CD4-positive, alpha-beta T cell (primary cell): ENCODE results near the gene ANAPC4. TPM values are rescaled to one million over a fixed set of nuclear protein-coding genes. Genes with fewer than 3 reads are reported as not detected.

Experiments used
- ATAC-seq: fragments of 200-7000 bp; cut with Tn5 transposase; one replicate; pipeline ENCODE4 v1.10.0; 2022; ENCODE audit warnings: mild to moderate bottlenecking; ENCODE audit not compliant: poor library complexity
- CTCF ChIA-PET: fragments of 350-600 bp; sonication (Branson Sonifier 250); formaldehyde crosslinking; loops from one replicate; lab custom pipeline; 2021; ENCODE audit warnings: antibody characterized with exemption, inconsistent platforms; lab: Charles Lee
- POLR2A ChIA-PET: fragments of 350-600 bp; sonication (Branson Sonifier 250); formaldehyde crosslinking; loops from one replicate; lab custom pipeline; 2021; ENCODE audit warnings: antibody characterized with exemption, inconsistent platforms; lab: Charles Lee
- DNase-seq, 14 experiments: peaks; one replicate each; pipeline ENCODE4 v3.0.0-alpha.2; 2013 to 2020; ENCODE audit warnings: mixed read lengths in 2 of 14
- H3K27ac ChIP-seq, 2 donors: one replicate each; pipeline versions ENCODE4 v1.5.1 to v1.7.0; 2013; ENCODE audit warnings: low read length in 2 of 2, low read depth in 1 of 2, mild to moderate bottlenecking in 1 of 2
- H3K27me3 ChIP-seq, 2 experiments: 1 replicate in 1 of 2; 2 replicates in 1 of 2; pipeline versions ENCODE4 v1.6.1 to v1.7.0; 2013; ENCODE audit warnings: low read length in 2 of 2, control low read depth in 1 of 2, mild to moderate bottlenecking in 1 of 2, moderate library complexity in 1 of 2; ENCODE audit not compliant: insufficient read depth in 2 of 2, control insufficient read depth in 1 of 2
- H3K36me3 ChIP-seq: one replicate; pipeline ENCODE4 v1.6.1; 2013; ENCODE audit warnings: low read length, control low read depth; ENCODE audit not compliant: insufficient read depth
- H3K4me1 ChIP-seq: one replicate; pipeline ENCODE4 v1.6.1; 2013; ENCODE audit warnings: low read length, control low read depth; ENCODE audit not compliant: insufficient read depth
- H3K4me3 ChIP-seq: one replicate; pipeline ENCODE4 v1.5.1; 2013; ENCODE audit warnings: mild to moderate bottlenecking, low read length, moderate library complexity
- H3K9me3 ChIP-seq, 2 experiments: 1 replicate in 1 of 2; 2 replicates in 1 of 2; pipeline versions ENCODE4 v1.6.1 to v1.7.0; 2013; ENCODE audit warnings: low read length in 2 of 2, mild to moderate bottlenecking in 2 of 2, control low read depth in 1 of 2, moderate library complexity in 1 of 2; ENCODE audit not compliant: control insufficient read depth in 1 of 2, insufficient read depth in 1 of 2
- H3K27ac Mint-ChIP-seq: one replicate; pipeline ENCODE4 v1.8.0; 2020; ENCODE audit warnings: mixed read lengths
- H3K27me3 Mint-ChIP-seq: one replicate; pipeline ENCODE4 v1.8.0; 2021; ENCODE audit warnings: mixed read lengths
- H3K36me3 Mint-ChIP-seq: one replicate; pipeline ENCODE4 v1.8.0; 2021; ENCODE audit warnings: low read depth, mixed read lengths
- H3K4me1 Mint-ChIP-seq: one replicate; pipeline ENCODE4 v1.8.0; 2021; ENCODE audit warnings: low read depth, mixed read lengths
- H3K4me3 Mint-ChIP-seq: one replicate; pipeline ENCODE4 v1.8.0; 2020; ENCODE audit warnings: mild to moderate bottlenecking, mixed read lengths
- H3K9me3 Mint-ChIP-seq: one replicate; pipeline ENCODE4 v1.8.0; 2020; ENCODE audit warnings: mixed read lengths
- CTCF ChIP-seq: fragments of 200-600 bp; IDR thresholded peaks from one replicate; pipeline ENCODE4 v1.8.0; 2022; ENCODE audit warnings: antibody characterized with exemption, mild to moderate bottlenecking
- intact Hi-C, 2 experiments: fragments of 100-400 bp; cut with DNase I in 1 of 2; cut with micrococcal nuclease in 1 of 2; formaldehyde crosslinking; loops; one replicate each; pipeline versions ENCODE4 v1.15.1 to v1.9.0; 2023 to 2025; cut with DNase I, micrococcal nuclease
- total RNA-seq, 174 experiments: library from RNA in 2 of 174; stranded (reverse) in 2 of 174; gene quantifications; one replicate each; pipeline ENCODE4 v1.2.3 and lab custom pipeline; 2021 to 2026

The ANAPC4 gene
- total RNA-seq, 2 experiments from 2014 or later, result 24.4 to 26.0 TPM

GRCh38 chr4:25350561-25350960, 26.5 kb upstream of the ANAPC4 start:
- Histone ChIP-seq H3K36me3 (peaks cover 4% of the 10 kb centered on the region), H3K4me3 (no peak overlapping the region), H3K9me3 (no peaks in the 10 kb centered on the region), H3K27ac (no peak overlapping the region), H3K27me3 (no peaks in the 10 kb centered on the region), H3K4me1 (no peaks in the 10 kb centered on the region)
- TF ChIP-seq CTCF, result no peak
- no peak for ATAC-seq
- H3K27ac Mint-ChIP-seq, result no peak overlapping the region
- H3K4me1 Mint-ChIP-seq, result no peaks in the 10 kb centered on the region
- H3K4me3 Mint-ChIP-seq, result no peak overlapping the region
- intact Hi-C loops, result no loop called here
- no peaks in the 10 kb centered on the region for H3K27me3 Mint-ChIP-seq
- no peak for DNase-seq
- no peaks in the 10 kb centered on the region for H3K9me3 Mint-ChIP-seq
- ChIA-PET CTCF (no interaction called here), POLR2A (no interaction called here)
- peaks cover 52% of the 10 kb centered on the region for H3K36me3 Mint-ChIP-seq

- H3K4me3 Mint-ChIP-seq, result no peak overlapping the region
- H3K27me3 Mint-ChIP-seq, result no peaks in the 10 kb centered on the region
- H3K4me1 Mint-ChIP-seq, result no peaks in the 10 kb centered on the region
- no peak overlapping the region for H3K27ac Mint-ChIP-seq
- no peaks in the 10 kb centered on the region for H3K9me3 ChIP-seq
- no peaks in the 10 kb centered on the region for H3K9me3 Mint-ChIP-seq
- no peak for DNase-seq
- H3K36me3 ChIP-seq, result no peaks in the 10 kb centered on the region
- TF ChIP-seq CTCF, result no peak
- H3K27me3 ChIP-seq, result no peaks in the 10 kb centered on the region
- peaks cover 57% of the 10 kb centered on the region for H3K36me3 Mint-ChIP-seq
- ChIA-PET POLR2A (no interaction called here), CTCF (no interaction called here)
- H3K4me1 ChIP-seq, result no peaks in the 10 kb centered on the region
- intact Hi-C loops, result no loop called here
- no peak overlapping the region for H3K4me3 ChIP-seq
- no peak overlapping the region for H3K27ac ChIP-seq
- ATAC-seq, result no peak
Observed at GRCh38 chr4:25351777-25352416, 25.2 kb upstream of the ANAPC4 start.

- H3K4me1 ChIP-seq, result no peaks in the 10 kb centered on the region
- H3K27ac ChIP-seq, result no peak overlapping the region
- no peaks in the 10 kb centered on the region for H3K36me3 ChIP-seq
- TF ChIP-seq CTCF, result no peak
- POLR2A ChIA-PET, result no interaction called here
- H3K27ac Mint-ChIP-seq, result no peak overlapping the region
- no peak overlapping the region for H3K4me3 ChIP-seq
- H3K9me3 Mint-ChIP-seq, result no peaks in the 10 kb centered on the region
- peaks cover 56% of the 10 kb centered on the region for H3K36me3 Mint-ChIP-seq
- no peaks in the 10 kb centered on the region for H3K4me1 Mint-ChIP-seq
- no peaks in the 10 kb centered on the region for H3K27me3 ChIP-seq
- intact Hi-C loops, result no loop called here
- no peaks in the 10 kb centered on the region for H3K27me3 Mint-ChIP-seq
- DNase-seq (no peak), ATAC-seq (no peak)
- CTCF ChIA-PET, result no interaction called here
- no peaks in the 10 kb centered on the region for H3K9me3 ChIP-seq
- H3K4me3 Mint-ChIP-seq, result no peak overlapping the region
Observed at GRCh38 chr4:25356068-25356467, 21.0 kb upstream of the ANAPC4 start.
